Measurements from ENCODE around the gene ZBTB17. TPM values are rescaled to one million over a fixed set of nuclear protein-coding genes. Genes with fewer than 3 reads are reported as not detected.

The ZBTB17 gene
- total and polyA plus RNA-seq, 10 of the 15 experiments (the other 5 are each of a cell fraction or from before 2014, with no cell fraction given), result 0.87 to 59.4 (median 38.7) TPM

- TF ChIP-seq PAX5 (IDR thresholded peaks at IDR 0.05; ENCODE audit: borderline replicate concordance, low read depth, low read length), result 0 out of 2 replicates have a peak, but pooled peaks have one; percentile 8
- no peak for TF ChIP-seq POU2F2 (IDR thresholded peaks at IDR 0.05; ENCODE audit: borderline replicate concordance, low read depth, low read length)
- TF ChIP-seq YY1 (IDR thresholded peaks at IDR 0.05; ENCODE audit: low read depth, low read length), result 0 out of 2 replicates have a peak, but pooled peaks have one; percentile 46
- TF ChIP-seq IKZF1 (conservative IDR thresholded peaks at IDR 0.05), result peak; percentile 26; the same call in 1 of the 2 replicates
- no peak for TF ChIP-seq SMAD5 (IDR thresholded peaks at IDR 0.05; ENCODE audit: low read depth)
- no peak for TF ChIP-seq ZNF622 (IDR thresholded peaks at IDR 0.05)
- no peak for TF ChIP-seq STAT3 (IDR thresholded peaks at IDR 0.05; ENCODE audit: low read depth, low read length)
- TF ChIP-seq PML (IDR thresholded peaks at IDR 0.05; ENCODE audit: low read length), result peak; percentile 60; the same call in 1 of the 2 replicates
- TF ChIP-seq RFX5 (IDR thresholded peaks at IDR 0.05; ENCODE audit: low read depth, low read length), result no peak
- TF ChIP-seq ZNF384 (IDR thresholded peaks at IDR 0.05; ENCODE audit: borderline replicate concordance, low read depth, low read length), result peak; percentile 95
- TF ChIP-seq ZNF217 (IDR thresholded peaks at IDR 0.05), result peak; percentile 27; the same call in 1 of the 2 replicates
- TF ChIP-seq SREBF2 (IDR thresholded peaks at IDR 0.05; ENCODE audit: low read length), result no peak
- no peak for TF ChIP-seq STAT1 (conservative IDR thresholded peaks at IDR 0.05)
- TF ChIP-seq PKNOX1 (IDR thresholded peaks at IDR 0.05), result no peak; the same call in 1 of the 2 replicates
- TF ChIP-seq ESRRA (IDR thresholded peaks at IDR 0.05; ENCODE audit: low read length), result no peak
- no peak for TF ChIP-seq SMC3 (IDR thresholded peaks at IDR 0.05; ENCODE audit: borderline replicate concordance, low read length)
- peak; percentile 63; the same call in 1 of the 2 replicates for TF ChIP-seq JUND (IDR thresholded peaks at IDR 0.05; ENCODE audit: low read depth, low read length)
- TF ChIP-seq TBL1XR1 (IDR thresholded peaks at IDR 0.05; ENCODE audit: low read depth, low read length), result peak; percentile 74; the same call in 1 of the 2 replicates
- TF ChIP-seq RUNX3 (IDR thresholded peaks at IDR 0.05; ENCODE audit: low read length), result peak; percentile 74
- no peak for TF ChIP-seq KDM1A (IDR thresholded peaks at IDR 0.05; ENCODE audit: borderline replicate concordance)
- peak; percentile 79 for TF ChIP-seq JUNB (IDR thresholded peaks at IDR 0.05)
- TF ChIP-seq NFYB (IDR thresholded peaks at IDR 0.05; ENCODE audit: insufficient read depth, low read depth, low read length), result no peak
- TF ChIP-seq BHLHE40 (IDR thresholded peaks at IDR 0.05; ENCODE audit: borderline replicate concordance in 1 of 2, low read depth in 2 of 2, low read length in 1 of 2), result peak; percentile 23 to 56; a peak in 2 of 4 replicates
- TF ChIP-seq NBN (IDR thresholded peaks at IDR 0.05), result peak; percentile 53
- peak; percentile 61 for TF ChIP-seq ATF2 (IDR thresholded peaks at IDR 0.05; ENCODE audit: low read length)
- peak in 1 of 2 experiments; percentile 15; a peak in 1 of 4 replicates for TF ChIP-seq IKZF2 (IDR thresholded peaks at IDR 0.05)
- TF ChIP-seq ZNF24 (IDR thresholded peaks at IDR 0.05), result 0 out of 2 replicates have a peak, but pooled peaks have one; percentile 3
- TF ChIP-seq BCL11A (IDR thresholded peaks at IDR 0.05; ENCODE audit: low read depth, low read length), result peak; percentile 35; the same call in 1 of the 2 replicates
- TF ChIP-seq, protein P1, sequence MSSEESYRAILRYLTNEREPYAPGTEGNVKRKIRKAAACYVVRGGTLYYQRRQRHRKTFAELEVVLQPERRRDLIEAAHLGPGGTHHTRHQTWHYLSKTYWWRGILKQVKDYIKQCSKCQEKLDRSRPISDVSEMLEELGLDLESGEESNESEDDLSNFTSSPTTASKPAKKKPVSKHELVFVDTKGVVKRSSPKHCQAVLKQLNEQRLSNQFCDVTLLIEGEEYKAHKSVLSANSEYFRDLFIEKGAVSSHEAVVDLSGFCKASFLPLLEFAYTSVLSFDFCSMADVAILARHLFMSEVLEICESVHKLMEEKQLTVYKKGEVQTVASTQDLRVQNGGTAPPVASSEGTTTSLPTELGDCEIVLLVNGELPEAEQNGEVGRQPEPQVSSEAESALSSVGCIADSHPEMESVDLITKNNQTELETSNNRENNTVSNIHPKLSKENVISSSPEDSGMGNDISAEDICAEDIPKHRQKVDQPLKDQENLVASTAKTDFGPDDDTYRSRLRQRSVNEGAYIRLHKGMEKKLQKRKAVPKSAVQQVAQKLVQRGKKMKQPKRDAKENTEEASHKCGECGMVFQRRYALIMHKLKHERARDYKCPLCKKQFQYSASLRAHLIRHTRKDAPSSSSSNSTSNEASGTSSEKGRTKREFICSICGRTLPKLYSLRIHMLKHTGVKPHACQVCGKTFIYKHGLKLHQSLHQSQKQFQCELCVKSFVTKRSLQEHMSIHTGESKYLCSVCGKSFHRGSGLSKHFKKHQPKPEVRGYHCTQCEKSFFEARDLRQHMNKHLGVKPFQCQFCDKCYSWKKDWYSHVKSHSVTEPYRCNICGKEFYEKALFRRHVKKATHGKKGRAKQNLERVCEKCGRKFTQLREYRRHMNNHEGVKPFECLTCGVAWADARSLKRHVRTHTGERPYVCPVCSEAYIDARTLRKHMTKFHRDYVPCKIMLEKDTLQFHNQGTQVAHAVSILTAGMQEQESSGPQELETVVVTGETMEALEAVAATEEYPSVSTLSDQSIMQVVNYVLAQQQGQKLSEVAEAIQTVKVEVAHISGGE (CRISPR knock-in tag; IDR thresholded peaks at IDR 0.05), result no peak
Observed at GRCh38 chr1:15963968-15964648, 11.8 kb downstream of the ZBTB17 start (continued).
